ENCODE results near the gene AHDC1.
"Not testable (repeated sequence)": the region's sequence is repeated elsewhere in the genome, so short reads cannot be mapped to it uniquely, and the experiment has no call there.

AHDC1 gene

GRCh38 chr1:27507960-27508665, 95.8 kb downstream of the AHDC1 start:
- DNase-seq: no peak

DNA sequence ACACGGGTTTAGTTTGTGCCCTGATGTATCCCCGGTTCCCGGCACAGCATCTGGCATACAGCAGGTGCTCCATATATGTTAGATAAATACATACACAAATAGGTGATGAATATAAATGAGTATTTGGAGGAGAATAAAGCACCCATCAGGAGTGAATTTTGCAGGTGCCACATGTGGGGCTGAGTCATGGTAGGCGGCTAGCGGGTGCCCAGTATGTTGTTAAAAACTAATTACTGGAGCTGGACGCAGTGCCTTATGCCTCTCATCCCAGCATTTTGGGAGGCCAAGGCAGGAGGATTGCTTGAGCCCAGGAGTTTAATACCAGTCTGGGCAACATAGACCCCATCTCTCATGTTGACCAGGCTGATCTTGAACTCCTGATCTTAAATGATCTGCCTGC, 97.2 kb downstream of the AHDC1 start:
- DNase-seq: no peak

DNA sequence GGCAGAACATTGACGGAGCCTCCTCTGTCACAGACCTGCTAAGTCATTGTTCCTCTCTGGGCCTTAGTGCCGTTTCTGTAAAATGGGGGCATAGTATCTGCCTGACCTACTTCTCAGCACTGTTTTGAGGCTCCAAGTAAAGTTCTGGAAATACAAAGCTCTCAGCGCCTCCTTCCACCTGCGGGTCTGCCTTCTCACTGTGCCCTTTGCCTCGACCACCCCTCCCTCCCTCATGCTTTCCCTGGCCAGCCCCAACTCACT, 98.6 kb downstream of the AHDC1 start:
- no peak for DNase-seq

- DNase-seq: no peak
Measured at GRCh38 chr1:27504588-27505419, 99.1 kb downstream of the AHDC1 start.

- DNase-seq: no peak
Measured at GRCh38 chr1:27503844-27504587, 99.9 kb downstream of the AHDC1 start.

GRCh38 chr1:27503033-27503432, 100.9 kb downstream of the AHDC1 start:
- DNase-seq: no peak

- not testable (repeated sequence) for DNase-seq
Measured at GRCh38 chr1:27501159-27501558, 102.8 kb downstream of the AHDC1 start.

GRCh38 chr1:27499142-27499541, 104.8 kb downstream of the AHDC1 start:
- DNase-seq: no peak

GRCh38 chr1:27496604-27497155, 107.3 kb downstream of the AHDC1 start:
- DNase-seq: peak; percentile 62

- no peak for DNase-seq
Measured at GRCh38 chr1:27492796-27493195, 111.1 kb downstream of the AHDC1 start.

GRCh38 chr1:27491748-27492700, 111.9 kb downstream of the AHDC1 start:
- DNase-seq: no peak

GRCh38 chr1:27489973-27490741, 113.8 kb downstream of the AHDC1 start, which contains the start of gene WASF2:
Gene WASF2, minus strand, starts transcription at chr1:27490167. Its CDS starts 61,277 bp downstream, at chr1:27428890.
- DNase-seq: peak; percentile 98

GRCh38 chr1:27489501-27489972, 114.4 kb downstream of the AHDC1 start:
- peak; percentile 68 for DNase-seq

DNA sequence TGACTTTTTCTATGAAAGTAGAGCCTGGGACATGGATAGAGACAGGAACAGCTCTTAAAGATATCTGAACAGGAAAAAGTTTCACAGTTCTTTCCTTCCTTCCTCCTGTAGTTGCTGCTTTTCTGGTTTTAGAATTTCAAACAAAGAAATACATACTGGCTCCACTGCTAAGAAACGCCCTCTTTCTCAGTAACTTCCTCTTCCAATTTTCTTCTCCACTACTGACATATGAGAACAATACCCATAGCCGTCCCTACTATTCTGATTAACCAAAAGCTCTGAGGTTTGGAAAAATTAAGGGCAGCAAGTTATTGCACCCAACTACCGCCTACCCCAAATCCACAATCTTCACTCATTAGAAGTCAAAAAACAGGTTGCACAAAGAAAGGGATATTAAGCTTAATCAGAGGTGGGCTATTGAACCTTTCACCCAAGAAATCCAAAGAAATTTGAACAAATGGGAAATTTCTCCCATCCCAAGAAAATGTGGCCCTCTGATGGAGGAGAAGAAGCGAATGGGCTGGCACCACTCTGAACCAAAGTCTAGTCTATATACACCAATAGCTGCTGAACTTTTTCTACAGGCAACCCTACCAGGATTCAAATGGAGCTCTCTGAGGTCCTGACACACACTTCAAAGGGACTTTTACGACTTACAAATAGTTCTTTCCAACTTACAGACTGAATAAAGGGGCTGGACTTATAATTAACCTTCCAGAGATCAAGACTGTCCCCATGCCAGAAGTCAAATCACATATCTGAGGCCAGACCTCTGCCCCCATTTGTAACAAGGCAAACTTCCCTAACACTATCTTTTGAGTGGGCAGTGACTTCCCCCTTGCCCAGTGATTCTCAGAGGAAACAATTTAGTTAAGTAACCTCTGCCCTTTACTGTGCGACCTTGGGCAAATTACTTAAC, 115.7 kb downstream of the AHDC1 start:
- no peak for DNase-seq

- DNase-seq: no peak
Measured at GRCh38 chr1:27485363-27485762, 118.6 kb downstream of the AHDC1 start.
